Sigmoid colon (tissue), 7 donors: Measurements from ENCODE around the gene NUDT14. TPM values are rescaled to one million over a fixed set of nuclear protein-coding genes. Genes with fewer than 3 reads are reported as not detected.

ENCODE experiments used
- DNase-seq: peaks from one replicate; pipeline ENCODE4 v3.0.0-alpha.2; 2019
- H3K27ac ChIP-seq, 4 donors: fragments of 200-600 bp; sonication (generic); one replicate each; pipeline ENCODE4 v1.5.1; 2016 to 2019; ENCODE audit warnings: mild to moderate bottlenecking in 1 of 4
- H3K27me3 ChIP-seq, 3 donors: fragments of 200-600 bp; sonication (generic); one replicate each; pipeline ENCODE4 v1.5.1; 2019; ENCODE audit warnings: mild to moderate bottlenecking in 1 of 3
- H3K36me3 ChIP-seq, 4 donors: fragments of 200-600 bp; sonication (generic); one replicate each; pipeline ENCODE4 v1.5.1; 2016 to 2019
- H3K4me1 ChIP-seq, 4 donors: fragments of 200-600 bp; sonication (generic); one replicate each; pipeline ENCODE4 v1.5.1; 2017 to 2019
- H3K4me3 ChIP-seq, 4 donors: fragments of 200-600 bp; sonication (generic); one replicate each; pipeline ENCODE4 v1.5.1; 2017 to 2019; ENCODE audit warnings: mild to moderate bottlenecking in 2 of 4, moderate library complexity in 1 of 4
- H3K9me3 ChIP-seq, 4 donors: fragments of 200-600 bp in 3 of 4; sonication (generic) in 3 of 4; one replicate each; pipeline versions ENCODE4 v1.5.1 to v1.6.1; 2013 to 2019
- CTCF ChIP-seq, 4 experiments: fragments of 450-650 bp in 3 of 4; fragments of 200-600 bp in 1 of 4; IDR thresholded peaks; one replicate each; pipeline ENCODE4 v1.5.1; 2016 to 2019; ENCODE audit warnings: antibody characterized with exemption in 4 of 4, mild to moderate bottlenecking in 3 of 4, moderate library complexity in 2 of 4
- EP300 ChIP-seq, 4 donors: sonication (generic); formaldehyde crosslinking; IDR thresholded peaks; one replicate each; pipeline ENCODE4 v1.6.1; 2017; ENCODE audit warnings: antibody characterized with exemption in 4 of 4
- POLR2A ChIP-seq, 2 donors: fragments of 450-650 bp; IDR thresholded peaks; one replicate each; pipeline ENCODE4 v1.6.1; 2016; ENCODE audit warnings: antibody characterized with exemption in 2 of 2, mild to moderate bottlenecking in 2 of 2, moderate library complexity in 2 of 2
- POLR2AphosphoS5 ChIP-seq, 4 donors: sonication (generic); formaldehyde crosslinking; IDR thresholded peaks; one replicate each; pipeline ENCODE4 v1.6.1; 2017; ENCODE audit warnings: antibody characterized with exemption in 4 of 4
- whole genome bisulfite sequencing, 2 donors: extraction: QIAGEN DNeasy Blood & Tissue Kit; methylation state at CpG; one replicate each; pipeline ENCODE4 v1.1.7; 2013; 5-methylcytosine and 5-hydroxymethylcytosine counted together
- intact Hi-C: fragments of 100-400 bp; cut with DNase I; formaldehyde crosslinking; loops from one replicate; pipeline ENCODE4 v1.15.1; 2023
- polyA plus RNA-seq, 3 donors: library from polyadenylated mRNA; stranded (reverse); fragments of 200-250 nt; gene quantifications; one replicate each; pipeline ENCODE4 v1.2.3, GENCODE V29; 2013
- total RNA-seq, 4 donors: library from RNA; depleted of rRNA; stranded (reverse); fragments of >200 nt; gene quantifications; one replicate each; pipeline ENCODE4 v1.1.0, GENCODE V29; 2016
- donor health status: healthy with polysubstance abuse.
- donor health status: Bipolar disorder and iron deficiency.
- donor health status: healthy.

The NUDT14 gene
- total and polyA plus RNA-seq, 7 donors: 4.1 to 47.4 (median 10.5) TPM

- peak; percentile 52 for DNase-seq
- intact Hi-C loops: no loop called here
Observed at GRCh38 chr14:105142651-105143450, 38.3 kb downstream of the NUDT14 start.

GRCh38 chr14:105141486-105142281, 39.4 kb downstream of the NUDT14 start:
- no peaks in the 10 kb centered on the region for H3K36me3 ChIP-seq
- intact Hi-C loops: no loop called here
- H3K4me3 ChIP-seq: no peak overlapping the region
- peaks cover 4 to 13% (median 9%) of the 10 kb centered on the region in 4 donors for H3K9me3 ChIP-seq
- H3K27ac ChIP-seq: no peak overlapping the region
- peak; percentile 48 for DNase-seq
- no peaks in the 10 kb centered on the region for H3K27me3 ChIP-seq
- 90 to 93% methylated on average over 43 of the region's 43 CpGs for WGBS, 2 donors
- H3K4me1 ChIP-seq: no peaks in the 10 kb centered on the region
- no peak for TF ChIP-seq EP300 (IDR thresholded peaks at IDR 0.05)
- no peak for TF ChIP-seq POLR2A (IDR thresholded peaks at IDR 0.05)
- TF ChIP-seq CTCF (IDR thresholded peaks at IDR 0.05): no peak
- no peak for TF ChIP-seq POLR2AphosphoS5 (IDR thresholded peaks at IDR 0.05)

More at GRCh38 chr14:105142651-105143450, 38.3 kb downstream of the NUDT14 start:
- Histone ChIP-seq H3K4me3 (no peak overlapping the region), H3K27me3 (no peaks in the 10 kb centered on the region), H3K9me3 (peaks cover 4 to 13% (median 9%) of the 10 kb centered on the region in 4 donors), H3K27ac (no peak overlapping the region), H3K36me3 (no peaks in the 10 kb centered on the region), H3K4me1 (no peaks in the 10 kb centered on the region)
- TF ChIP-seq POLR2A (IDR thresholded peaks at IDR 0.05): no peak
- no peak for TF ChIP-seq POLR2AphosphoS5 (IDR thresholded peaks at IDR 0.05)
- TF ChIP-seq EP300 (IDR thresholded peaks at IDR 0.05): no peak
- TF ChIP-seq CTCF (IDR thresholded peaks at IDR 0.05): no peak
- WGBS, 2 donors: 96% methylated on average over 60 of the region's 60 CpGs

GRCh38 chr14:105141026-105141425, 40.1 kb downstream of the NUDT14 start:
- TF ChIP-seq CTCF (IDR thresholded peaks at IDR 0.05): no peak
- no peak for TF ChIP-seq POLR2AphosphoS5 (IDR thresholded peaks at IDR 0.05)
- no peak for TF ChIP-seq POLR2A (IDR thresholded peaks at IDR 0.05)
- TF ChIP-seq EP300 (IDR thresholded peaks at IDR 0.05): no peak
- peak; percentile 14 for DNase-seq
- WGBS, 2 donors: 95% methylated on average over 6 of the region's 6 CpGs
- H3K9me3 ChIP-seq: peaks cover 4 to 13% (median 9%) of the 10 kb centered on the region in 4 donors
- intact Hi-C loops: no loop called here
- H3K36me3 ChIP-seq: no peaks in the 10 kb centered on the region
- H3K27me3 ChIP-seq: no peaks in the 10 kb centered on the region
- H3K4me1 ChIP-seq: no peaks in the 10 kb centered on the region
- no peak overlapping the region for H3K4me3 ChIP-seq
- no peak overlapping the region for H3K27ac ChIP-seq

GRCh38 chr14:105140581-105140980, 40.5 kb downstream of the NUDT14 start:
- Histone ChIP-seq H3K9me3 (peaks cover 4 to 13% (median 9%) of the 10 kb centered on the region in 4 donors), H3K4me1 (no peaks in the 10 kb centered on the region), H3K4me3 (no peak overlapping the region), H3K27me3 (no peaks in the 10 kb centered on the region), H3K27ac (no peak overlapping the region), H3K36me3 (no peaks in the 10 kb centered on the region)
- peak; percentile 43 for DNase-seq
- TF ChIP-seq CTCF (IDR thresholded peaks at IDR 0.05) (no peak), POLR2A (IDR thresholded peaks at IDR 0.05) (no peak), POLR2AphosphoS5 (IDR thresholded peaks at IDR 0.05) (no peak), EP300 (IDR thresholded peaks at IDR 0.05) (no peak)
- WGBS, 2 donors: 93 to 96% methylated on average over 7 of the region's 7 CpGs
- intact Hi-C loops: no loop called here
